Stromal cell of bone marrow (primary cell): ENCODE measurements around the gene CTSE.
"Not testable (repeated sequence)": the region's sequence is repeated elsewhere in the genome, so short reads cannot be mapped to it uniquely, and the experiment has no call there.

Experiments
- DNase-seq: peaks from one replicate; pipeline ENCODE4 v3.0.0-alpha.2; 2012; ENCODE audit warnings: low read depth

CTSE gene

GRCh38 chr1:206023695-206024094, at the start of gene CTSE:
CTSE (minus strand) TSS chr1:206023895; CDS start chr1:206023791, 104 bp downstream.
- no peak for DNase-seq

GRCh38 chr1:206070627-206071304, 47.1 kb upstream of the CTSE start:
- DNase-seq: no peak

GRCh38 chr1:206068314-206068713, 44.6 kb upstream of the CTSE start:
- DNase-seq: no peak

- DNase-seq: no peak
Observed at GRCh38 chr1:206067486-206068227, 44.0 kb upstream of the CTSE start.

GRCh38 chr1:206066479-206067171, 42.9 kb upstream of the CTSE start:
- no peak for DNase-seq

- no peak for DNase-seq
Observed at GRCh38 chr1:206065547-206066145, 42.0 kb upstream of the CTSE start.

GRCh38 chr1:206064501-206064900, 40.8 kb upstream of the CTSE start:
- not testable (repeated sequence) for DNase-seq

GRCh38 chr1:206064001-206064400, 40.3 kb upstream of the CTSE start:
- DNase-seq: not testable (repeated sequence)

GRCh38 chr1:206062464-206062863, 38.8 kb upstream of the CTSE start:
- no peak for DNase-seq

- no peak for DNase-seq
Observed at GRCh38 chr1:206060844-206061243, 37.1 kb upstream of the CTSE start.

- DNase-seq: no peak
Observed at GRCh38 chr1:206059355-206059915, 35.7 kb upstream of the CTSE start.

- no peak for DNase-seq
Observed at GRCh38 chr1:206058927-206059292, 35.2 kb upstream of the CTSE start.

GRCh38 chr1:206058289-206058926, 34.7 kb upstream of the CTSE start:
- DNase-seq: not testable (repeated sequence)

- DNase-seq: not testable (repeated sequence)
Observed at GRCh38 chr1:206055639-206056323, 32.1 kb upstream of the CTSE start.

- not testable (repeated sequence) for DNase-seq
Observed at GRCh38 chr1:206055069-206055625, 31.5 kb upstream of the CTSE start.

GRCh38 chr1:206053616-206054015, 29.9 kb upstream of the CTSE start:
- DNase-seq: not testable (repeated sequence)

- not testable (repeated sequence) for DNase-seq
Observed at GRCh38 chr1:206052919-206053610, 29.4 kb upstream of the CTSE start, which contains the start of gene RHEX. RHEX (plus strand) TSS chr1:206053173; CDS start chr1:206097829, 44,656 bp downstream.

- not testable (repeated sequence) for DNase-seq
Observed at GRCh38 chr1:206052231-206052865, 28.7 kb upstream of the CTSE start.

GRCh38 chr1:206050655-206051235, 27.1 kb upstream of the CTSE start:
- DNase-seq: no peak
